Measurements from ENCODE around the gene IL16.
"Not testable (repeated sequence)": the region's sequence is repeated elsewhere in the genome, so short reads cannot be mapped to it uniquely, and the experiment has no call there.

The IL16 gene

DNA sequence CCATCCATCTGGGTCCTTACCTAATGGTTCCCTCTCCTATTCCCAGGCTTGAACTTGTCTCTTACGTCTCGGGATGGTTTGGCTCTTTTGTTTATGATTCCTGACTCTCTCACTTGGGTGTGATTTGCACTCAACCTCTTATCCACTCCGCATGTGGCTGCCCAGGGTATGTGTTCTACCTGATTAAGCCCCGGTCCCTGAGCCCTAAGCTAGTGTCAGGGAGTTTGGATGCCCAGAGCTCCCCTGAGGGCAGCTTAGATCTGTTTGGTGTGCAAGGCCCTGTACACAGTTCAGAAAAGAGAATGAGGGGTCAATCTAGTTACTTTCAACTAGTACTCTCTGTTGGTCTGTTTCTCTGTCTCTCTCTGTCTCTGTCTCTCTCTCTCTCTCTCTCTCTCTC lies 143.2 kb downstream of the IL16 start:
- no peak for DNase-seq

DNA sequence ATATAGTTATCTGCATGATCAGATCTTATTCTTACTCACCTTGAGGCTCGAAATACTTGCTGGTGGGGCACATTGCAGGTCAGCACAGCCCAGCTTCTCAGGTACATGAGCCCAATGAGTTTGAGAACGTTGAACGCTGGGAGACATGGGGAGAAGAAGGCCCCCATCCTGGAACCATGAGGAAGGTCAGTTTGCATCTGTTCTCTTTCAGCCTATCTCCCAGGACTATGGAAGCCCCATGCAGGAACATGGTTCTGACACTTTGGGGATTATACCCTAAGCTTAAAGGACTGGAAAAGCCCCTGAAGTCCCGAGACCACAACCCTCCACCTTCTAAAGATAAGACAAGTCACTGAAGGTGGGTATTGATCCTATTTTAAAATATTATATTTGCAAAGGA lies 144.7 kb downstream of the IL16 start:
- DNase-seq = no peak

DNA sequence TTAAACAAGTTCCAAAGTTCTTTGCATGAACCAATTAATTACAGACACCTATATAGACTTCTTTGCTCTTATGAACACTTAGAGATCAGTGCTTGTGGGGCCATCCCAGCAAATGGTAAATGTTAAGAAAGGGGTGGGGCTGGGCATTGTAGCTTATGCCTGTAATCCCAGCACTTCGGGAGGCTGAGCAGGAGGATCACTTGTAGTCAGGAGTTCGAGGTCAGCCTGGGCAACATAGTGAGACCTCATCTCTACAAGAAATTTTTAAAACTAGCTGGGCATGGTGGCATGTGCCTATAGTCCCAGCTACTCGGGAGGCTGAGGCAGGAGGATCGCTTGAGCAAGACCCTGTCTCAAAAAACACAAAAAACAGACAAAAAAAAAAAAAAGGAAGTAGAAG lies 146.7 kb downstream of the IL16 start:
- no peak for DNase-seq

DNA sequence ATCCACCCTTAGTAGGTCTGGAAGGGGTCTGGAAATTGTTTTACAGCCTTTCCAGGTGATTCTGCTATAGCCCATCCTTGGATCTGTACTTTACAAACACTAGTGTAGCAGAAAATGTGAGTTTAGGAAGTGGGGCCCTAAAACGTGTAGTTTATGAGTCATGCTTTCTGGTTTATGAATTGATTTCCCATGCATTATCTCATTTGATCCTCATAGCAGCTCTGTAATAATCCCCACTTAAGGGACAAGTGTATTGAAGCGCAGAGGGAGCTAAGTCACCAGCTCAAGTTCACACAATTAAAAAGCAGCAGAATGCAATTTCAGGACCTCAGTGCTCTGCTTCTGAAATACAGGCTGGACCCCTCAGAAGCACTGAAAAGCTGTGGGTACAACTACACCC lies 149.9 kb downstream of the IL16 start:
- no peak for DNase-seq

DNA sequence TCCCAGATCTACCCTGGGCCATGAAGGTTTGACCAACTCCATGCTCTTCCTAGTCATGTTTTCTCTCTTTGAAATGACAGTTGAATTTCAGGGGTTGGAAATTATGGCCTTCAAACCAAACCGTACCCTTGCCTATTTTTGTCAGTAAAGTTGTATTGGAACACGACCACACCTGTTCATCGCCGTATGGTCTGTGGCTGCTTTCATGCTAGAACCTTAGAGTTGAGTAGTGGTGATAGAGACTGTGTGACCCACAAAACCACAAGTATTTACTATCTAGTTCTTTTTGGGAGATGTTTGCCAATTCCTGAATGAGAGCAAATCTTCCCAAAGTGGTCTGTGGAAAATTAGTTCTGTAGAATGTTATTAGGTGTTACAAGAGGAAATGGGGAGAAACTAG lies 151.2 kb downstream of the IL16 start:
- DNase-seq = no peak

DNA sequence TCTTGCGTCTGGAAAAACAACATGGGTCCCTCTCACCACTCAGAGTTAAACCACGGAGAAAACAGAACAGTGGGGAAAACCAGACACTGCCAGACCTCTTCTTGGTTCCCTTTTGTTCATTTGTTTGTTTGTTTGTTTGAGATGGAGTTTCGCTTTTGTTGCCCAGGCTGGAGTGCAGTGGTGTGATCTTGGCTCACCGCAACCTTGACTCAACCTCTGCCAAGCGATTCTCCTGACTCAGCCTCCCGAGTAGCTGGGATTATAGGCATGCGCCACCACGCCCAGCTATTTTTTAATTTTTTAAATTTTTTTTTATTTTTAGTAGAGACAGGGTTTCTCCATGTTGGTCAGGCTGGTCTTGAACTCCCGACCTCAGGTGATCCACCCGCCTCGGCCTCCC lies 152.0 kb downstream of the IL16 start:
- not testable (repeated sequence) for DNase-seq

DNA sequence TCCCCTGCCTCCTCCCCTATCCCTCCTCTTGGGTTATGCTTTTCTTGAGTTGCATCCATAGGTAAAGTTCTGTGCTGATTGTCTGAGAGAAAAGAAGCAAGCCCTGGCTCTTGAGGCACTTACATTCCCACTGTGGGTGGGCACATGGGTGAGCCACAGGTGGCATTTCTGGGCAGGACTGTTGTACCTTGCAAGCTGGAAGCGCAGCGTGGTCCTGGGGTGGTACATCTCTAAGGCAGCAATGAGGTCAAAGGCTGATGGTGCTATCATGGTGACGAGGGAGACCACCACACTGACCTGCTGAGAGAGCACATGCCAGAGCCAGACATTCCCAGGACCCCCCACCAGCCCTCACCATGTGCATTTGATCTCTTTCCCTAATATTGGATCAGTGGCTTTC lies 152.6 kb downstream of the IL16 start:
- DNase-seq = no peak

DNA sequence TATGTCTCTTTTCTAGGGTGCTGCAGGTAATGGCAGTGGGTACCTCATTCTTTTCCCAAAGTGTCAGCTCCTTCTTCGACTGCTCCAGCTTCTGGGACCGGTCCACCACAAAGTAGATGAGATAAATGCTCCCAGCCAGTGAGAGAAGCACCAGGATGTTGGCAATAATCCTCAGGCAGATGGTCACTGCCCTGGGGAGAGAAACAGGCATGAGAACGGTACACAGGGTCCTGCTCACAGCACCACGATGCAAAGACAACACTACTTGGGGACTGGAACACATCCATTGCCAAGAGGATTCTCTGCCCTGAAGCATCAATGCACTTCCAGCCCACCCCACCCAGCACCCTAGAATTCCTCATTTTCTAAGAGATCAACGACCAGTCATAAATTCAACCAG lies 155.0 kb downstream of the IL16 start:
- no peak for DNase-seq

DNA sequence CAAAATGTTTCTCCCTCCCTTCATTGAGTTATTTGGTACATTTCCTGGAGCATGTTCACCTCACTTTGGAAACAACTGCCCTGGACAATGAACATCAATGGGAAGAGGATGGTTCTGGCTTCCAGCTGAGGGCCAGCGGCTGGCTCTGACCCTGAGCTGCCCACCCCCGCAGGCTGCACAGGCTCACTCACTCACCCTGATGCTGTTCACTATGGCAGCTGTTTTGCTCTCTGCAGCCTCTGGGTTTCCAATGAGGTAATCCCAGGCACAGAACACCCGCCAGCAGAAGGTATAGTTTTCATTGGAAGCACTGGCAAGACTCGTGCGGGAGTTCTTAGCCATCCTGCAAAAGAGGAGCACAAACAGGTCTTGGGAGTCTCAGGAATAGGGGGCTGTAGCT lies 159.6 kb downstream of the IL16 start:
- DNase-seq = no peak

DNA sequence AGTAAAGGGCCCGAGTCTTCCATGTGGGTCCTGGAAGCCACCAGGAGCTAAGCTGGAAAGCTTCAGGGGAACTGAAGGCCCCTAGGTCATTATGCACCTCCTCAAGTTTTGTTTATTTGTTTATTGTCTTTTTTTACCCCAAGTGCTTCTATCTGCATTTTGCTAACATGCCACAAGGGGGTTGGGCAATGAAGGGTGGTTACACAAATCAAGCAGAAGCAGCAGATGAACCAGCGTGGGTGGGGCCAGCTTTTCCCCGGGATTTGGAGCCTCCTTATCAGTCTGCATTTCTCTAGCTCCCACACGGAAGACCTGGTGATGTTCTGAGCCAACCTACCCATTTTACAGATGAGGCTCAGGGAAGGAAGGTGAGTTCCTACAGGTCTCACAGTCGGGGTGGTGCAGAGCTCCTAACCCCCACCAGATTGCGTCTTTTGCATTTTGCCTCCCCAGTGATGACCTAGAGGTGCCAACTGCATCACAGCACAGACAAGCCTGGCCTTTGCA lies 160.6 kb downstream of the IL16 start:
- no peak for DNase-seq

DNA sequence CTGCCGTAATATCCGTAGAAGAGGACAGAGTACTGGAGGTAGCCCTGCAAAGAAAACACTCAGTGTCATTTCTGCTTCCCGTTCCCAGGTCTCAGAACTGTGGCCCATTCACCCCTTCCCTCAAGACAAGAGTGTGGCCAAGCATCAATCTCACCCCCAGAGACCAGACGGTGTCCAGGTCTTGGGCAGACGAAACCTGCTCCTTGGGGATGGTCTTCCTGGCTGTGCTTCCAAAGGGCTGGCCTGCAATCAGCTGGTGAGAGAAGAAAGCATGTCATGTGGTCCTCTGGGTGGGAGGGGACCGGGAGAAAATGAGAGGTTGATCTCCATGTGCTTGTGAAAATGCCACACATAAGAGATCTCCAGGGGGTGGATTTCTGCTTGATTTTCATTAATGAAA lies 161.6 kb downstream of the IL16 start:
- no peak for DNase-seq

DNA sequence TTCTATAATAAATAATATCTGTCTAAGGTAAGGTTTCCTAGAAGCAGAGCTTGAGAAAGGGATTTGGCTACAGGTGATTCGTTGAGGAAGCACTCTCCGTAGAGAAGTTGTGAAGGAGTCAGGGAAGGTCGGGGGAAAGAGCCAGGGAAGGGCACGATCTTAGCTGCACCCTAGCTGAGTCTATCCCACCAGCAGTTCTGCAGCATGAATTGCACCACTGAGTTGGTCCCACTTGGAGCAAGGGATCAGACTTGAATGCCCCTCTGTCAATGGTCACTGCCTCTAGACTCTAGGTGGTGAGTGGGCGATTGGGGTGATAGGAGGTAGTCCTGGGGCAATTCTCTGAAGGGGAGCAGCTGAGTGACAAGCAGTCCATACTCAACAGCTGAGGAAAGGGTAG lies 163.8 kb downstream of the IL16 start:
- DNase-seq = no peak

DNA sequence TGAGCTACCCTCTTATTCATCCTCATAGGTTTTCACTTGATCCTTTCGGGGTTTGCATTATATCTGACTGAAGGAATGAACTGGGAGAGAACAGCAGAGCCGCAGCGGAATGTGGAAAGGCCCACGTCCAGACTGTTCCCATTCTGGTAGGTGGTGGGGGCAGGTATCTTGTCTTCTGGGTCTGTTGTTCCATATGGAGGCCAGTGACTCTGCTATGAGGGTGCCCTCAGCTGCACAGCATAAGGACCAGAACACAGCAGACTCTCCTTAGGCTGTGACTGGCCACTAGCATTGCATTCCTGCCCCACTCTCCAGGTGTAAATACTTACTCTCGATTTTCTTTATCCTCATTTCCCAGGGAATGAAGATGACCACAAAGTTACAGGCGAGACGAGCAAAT lies 165.2 kb downstream of the IL16 start:
- no peak for DNase-seq

DNA sequence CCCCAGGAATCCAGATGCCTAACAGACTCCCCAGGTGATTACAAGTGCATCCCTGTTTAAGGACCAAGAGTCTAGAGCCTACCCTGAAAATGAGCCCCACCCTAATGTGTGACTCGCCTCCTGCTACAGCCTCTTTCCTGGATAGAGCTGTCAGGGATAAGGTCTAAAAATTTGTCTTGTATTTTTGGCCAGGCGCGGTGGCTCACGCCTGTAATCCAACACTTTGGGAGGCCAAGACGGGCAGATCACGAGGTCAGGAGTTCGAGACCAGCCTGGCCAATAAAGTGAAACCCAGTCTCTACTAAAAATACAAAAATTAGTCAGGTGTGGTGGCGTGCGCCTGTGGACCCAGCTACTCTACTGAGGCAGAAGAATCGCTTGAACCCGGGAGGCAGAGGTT lies 166.1 kb downstream of the IL16 start:
- no peak for DNase-seq

DNA sequence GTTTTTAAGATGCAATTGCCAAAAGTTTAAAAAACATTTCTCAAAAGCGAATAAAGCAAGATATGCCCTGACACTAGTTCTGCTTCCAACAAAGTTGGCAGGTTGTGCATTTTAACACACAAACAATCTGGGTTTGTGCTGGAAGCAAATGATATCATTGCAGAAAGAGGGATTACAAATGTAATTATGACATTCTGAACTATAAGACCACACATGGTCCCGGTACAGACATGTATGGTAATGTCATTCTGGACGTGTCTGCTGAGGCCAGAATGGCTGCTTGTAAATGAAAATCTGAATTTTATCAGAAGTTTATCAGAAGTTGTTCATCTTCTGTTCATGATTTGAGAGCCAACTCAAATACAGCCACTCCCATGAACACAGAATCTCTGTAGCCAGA lies 166.6 kb downstream of the IL16 start:
- DNase-seq = no peak

Data from activated gamma-delta T cell (primary cell).